GM06990 (cell line): Measurements from ENCODE around the gene PNP.

Source experiments
- DNase-seq: peaks from one replicate; pipeline ENCODE4 v3.0.0-alpha.2; 2011; ENCODE audit not compliant: insufficient read length; ENCODE audit errors: extremely low read depth
- H3K27me3 ChIP-seq: replicated peaks from 2 replicates; pipeline ENCODE4 v1.6.0; 2011; ENCODE audit warnings: low read length; ENCODE audit not compliant: control insufficient read depth, insufficient read depth
- H3K36me3 ChIP-seq: 2 replicates; pipeline ENCODE4 v1.5.1; 2011; ENCODE audit warnings: low read length; ENCODE audit not compliant: control insufficient read depth, insufficient read depth
- H3K4me3 ChIP-seq: replicated peaks from 2 replicates; pipeline ENCODE4 v1.5.1; 2011; ENCODE audit warnings: low read depth, mild to moderate bottlenecking, control low read depth, low read length
- TF ChIP-seq, protein P1 (sequence below): IDR thresholded peaks from 2 replicates; pipeline ENCODE4 v1.5.1; 2011; ENCODE audit warnings: low read length, control low read depth, mild to moderate bottlenecking, inconsistent platforms; ENCODE audit not compliant: insufficient read depth, poor library complexity, severe bottlenecking

The PNP gene

DNA sequence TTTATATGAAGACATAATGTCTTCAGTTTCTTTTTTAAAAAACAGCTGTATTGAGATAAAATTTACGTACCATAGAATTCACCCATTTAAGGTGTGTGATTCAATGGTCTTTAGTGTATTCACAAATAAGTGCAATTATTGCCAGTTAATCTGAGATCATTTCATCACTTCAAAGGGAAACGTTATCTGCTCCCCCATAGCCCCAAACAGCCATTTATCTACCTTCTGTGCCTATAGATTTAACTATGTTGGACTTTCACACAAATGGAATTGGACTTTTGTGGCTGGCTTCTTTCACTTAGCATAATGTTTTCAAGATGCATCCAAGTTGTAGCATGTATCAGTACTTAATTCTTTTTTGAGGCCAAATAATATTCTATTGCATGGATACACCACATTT is 9.7 kb downstream of the PNP start:
- Histone ChIP-seq H3K36me3 (peaks cover 26% of the 10 kb centered on the region), H3K4me3 (no peak overlapping the region), H3K27me3 (no peaks in the 10 kb centered on the region)
- DNase-seq = no peak
- TF ChIP-seq, protein P1, sequence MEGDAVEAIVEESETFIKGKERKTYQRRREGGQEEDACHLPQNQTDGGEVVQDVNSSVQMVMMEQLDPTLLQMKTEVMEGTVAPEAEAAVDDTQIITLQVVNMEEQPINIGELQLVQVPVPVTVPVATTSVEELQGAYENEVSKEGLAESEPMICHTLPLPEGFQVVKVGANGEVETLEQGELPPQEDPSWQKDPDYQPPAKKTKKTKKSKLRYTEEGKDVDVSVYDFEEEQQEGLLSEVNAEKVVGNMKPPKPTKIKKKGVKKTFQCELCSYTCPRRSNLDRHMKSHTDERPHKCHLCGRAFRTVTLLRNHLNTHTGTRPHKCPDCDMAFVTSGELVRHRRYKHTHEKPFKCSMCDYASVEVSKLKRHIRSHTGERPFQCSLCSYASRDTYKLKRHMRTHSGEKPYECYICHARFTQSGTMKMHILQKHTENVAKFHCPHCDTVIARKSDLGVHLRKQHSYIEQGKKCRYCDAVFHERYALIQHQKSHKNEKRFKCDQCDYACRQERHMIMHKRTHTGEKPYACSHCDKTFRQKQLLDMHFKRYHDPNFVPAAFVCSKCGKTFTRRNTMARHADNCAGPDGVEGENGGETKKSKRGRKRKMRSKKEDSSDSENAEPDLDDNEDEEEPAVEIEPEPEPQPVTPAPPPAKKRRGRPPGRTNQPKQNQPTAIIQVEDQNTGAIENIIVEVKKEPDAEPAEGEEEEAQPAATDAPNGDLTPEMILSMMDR = no peak

DNA sequence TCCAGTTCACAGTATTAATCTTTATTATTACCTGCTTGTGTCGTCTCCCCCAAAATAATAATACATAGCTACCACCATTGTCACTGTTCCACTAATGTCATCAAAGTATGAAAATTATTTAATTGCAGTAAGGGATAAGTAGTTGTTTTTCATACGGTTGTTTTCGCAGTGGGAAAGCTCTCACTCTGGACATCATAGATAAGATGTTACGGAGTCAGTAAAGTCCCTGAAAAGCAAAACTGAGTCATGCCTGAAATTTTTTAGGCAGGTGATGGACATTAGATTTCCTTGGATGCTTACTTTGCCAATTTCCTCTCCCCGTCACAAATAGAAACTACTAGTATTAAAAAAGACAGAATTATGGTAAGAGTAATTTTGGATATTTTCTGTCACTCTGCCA is 13.2 kb downstream of the PNP start:
- TF ChIP-seq, protein P1 = no peak
- peaks cover 5% of the 10 kb centered on the region for H3K36me3 ChIP-seq
- H3K4me3 ChIP-seq = no peak overlapping the region
- no peaks in the 10 kb centered on the region for H3K27me3 ChIP-seq
- no peak for DNase-seq

DNA sequence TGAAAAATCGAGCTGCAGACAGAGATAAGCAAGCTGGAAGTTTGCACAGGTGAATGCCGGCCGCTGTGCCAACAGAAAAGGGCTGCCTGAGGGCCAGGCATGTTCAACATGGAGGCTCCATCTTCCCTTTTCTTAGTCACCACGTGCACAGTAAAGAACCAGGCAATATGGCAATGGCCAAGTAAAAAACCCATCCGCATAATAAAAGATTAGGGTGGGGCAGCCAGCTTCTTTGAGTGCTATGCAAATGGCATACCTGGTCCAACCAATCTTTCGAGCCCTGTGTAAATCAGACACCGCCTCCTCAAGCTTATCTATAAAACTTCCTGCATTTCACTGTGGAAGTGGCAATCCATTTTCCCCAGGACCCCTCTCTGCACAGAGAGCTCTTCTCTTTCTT is 16.7 kb downstream of the PNP start:
- no peaks in the 10 kb centered on the region for H3K27me3 ChIP-seq
- no peak overlapping the region for H3K4me3 ChIP-seq
- TF ChIP-seq, protein P1 = no peak
- no peak for DNase-seq
- no peaks in the 10 kb centered on the region for H3K36me3 ChIP-seq

DNA sequence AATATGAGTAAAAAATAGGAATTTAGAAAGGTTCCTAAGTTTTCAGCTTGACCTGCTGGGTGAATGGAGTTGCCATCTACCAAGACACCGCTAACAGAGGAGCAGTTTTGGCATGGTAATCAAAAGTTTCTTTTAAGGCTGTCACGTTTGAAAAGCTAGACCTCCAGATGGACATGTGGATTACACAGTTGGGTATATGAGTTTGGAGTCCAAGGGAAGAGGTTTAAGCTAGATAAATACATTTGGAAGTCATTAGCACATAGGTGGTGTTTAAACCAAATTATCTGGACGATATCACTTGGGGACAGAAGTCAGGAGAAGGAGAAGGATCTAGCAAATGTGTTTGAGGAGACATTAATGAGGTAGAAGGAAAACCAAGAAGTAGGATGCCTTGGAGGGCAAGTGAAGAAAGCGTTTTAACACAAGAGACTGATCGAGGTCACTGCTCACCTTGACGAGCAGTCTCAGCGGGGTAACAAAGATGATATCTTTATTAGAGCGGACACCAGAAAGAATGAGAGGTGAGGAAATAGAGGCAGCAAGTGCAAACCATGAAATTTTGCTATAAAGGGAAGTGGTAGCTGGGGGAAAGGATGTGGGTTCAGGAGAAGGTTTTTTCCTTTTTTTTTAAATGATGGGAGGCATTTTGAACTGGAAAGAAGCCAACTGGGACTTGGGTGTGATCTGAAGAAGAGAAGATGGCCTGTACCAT is 17.6 kb downstream of the PNP start:
- no peak for DNase-seq
- TF ChIP-seq, protein P1 = no peak
- Histone ChIP-seq H3K4me3 (no peak overlapping the region), H3K27me3 (no peaks in the 10 kb centered on the region), H3K36me3 (no peaks in the 10 kb centered on the region)

DNA sequence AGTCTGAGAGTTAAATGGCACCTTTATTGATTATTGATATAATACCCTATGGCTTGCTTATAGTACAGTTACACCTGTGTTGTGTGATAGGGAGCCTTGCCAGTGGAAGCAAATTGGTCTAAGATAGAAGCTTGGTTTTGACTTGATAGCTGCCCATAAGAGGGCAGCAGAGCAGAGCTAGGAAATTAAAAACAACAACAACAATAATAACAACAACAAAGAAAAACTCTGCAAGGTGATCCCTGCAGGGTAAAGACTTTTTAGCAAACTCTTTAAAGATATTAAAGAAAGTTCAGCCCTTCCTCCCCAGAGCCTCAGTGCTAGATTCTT is 18.2 kb downstream of the PNP start:
- no peaks in the 10 kb centered on the region for H3K36me3 ChIP-seq
- H3K4me3 ChIP-seq = no peak overlapping the region
- no peaks in the 10 kb centered on the region for H3K27me3 ChIP-seq
- no peak for DNase-seq
- TF ChIP-seq, protein P1 = peak; percentile 19
